ENCODE results near the gene ITCH.

ITCH gene

GRCh38 chr20:34468951-34469350, 105.9 kb downstream of the ITCH start (continued):
- TF ChIP-seq KLF8 (tag by site-specific recombination; IDR thresholded peaks at IDR 0.05) (0 out of 2 replicates have a peak, but pooled peaks have one; percentile 21), ZSCAN4 (tag by site-specific recombination; IDR thresholded peaks at IDR 0.05) (0 out of 2 replicates have a peak, but pooled peaks have one; percentile 22)

- no peak overlapping the region for H3K4me3 ChIP-seq (ENCODE audit: low read depth, low read length)
- POLR2A ChIA-PET, result no interaction called here
- no peak overlapping the region; the same call in 1 of the 2 replicates for H3K27ac ChIP-seq (ENCODE audit: extremely low read depth, low read depth, low read length)
- H3K4me1 ChIP-seq (ENCODE audit: control insufficient read depth, insufficient read depth, low read length), result peaks cover 9% of the 10 kb centered on the region
- no peaks in the 10 kb centered on the region for H3K9me3 ChIP-seq (ENCODE audit: control insufficient read depth, insufficient read depth, low read depth, low read length)
- H3K36me3 ChIP-seq (ENCODE audit: control insufficient read depth in 2 of 2, insufficient read depth in 1 of 2, low read length in 2 of 2), result peaks cover 8 to 36% of the 10 kb centered on the region in 2 experiments
- CTCF ChIA-PET, result interaction anchor here (0.7 to 3.3 kb wide), 9 partner anchors 10 to 282 kb away, joined by 3 to 36 read pairs (median 4); no protein-coding TSS in a partner anchor
- TF ChIP-seq ZBTB7A (tag by site-specific recombination; IDR thresholded peaks at IDR 0.05; ENCODE audit: low read depth) (no peak), KLF1 (tag by site-specific recombination; IDR thresholded peaks at IDR 0.05) (peak; percentile 72), CTCF (tag by site-specific recombination; IDR thresholded peaks at IDR 0.05) (no peak), IKZF3 (tag by site-specific recombination; IDR thresholded peaks at IDR 0.05) (peak; percentile 73), ZNF501 (tag by site-specific recombination; IDR thresholded peaks at IDR 0.05) (no peak), TSHZ1 (tag by site-specific recombination; IDR thresholded peaks at IDR 0.05; ENCODE audit: borderline replicate concordance) (no peak), KLF17 (tag by site-specific recombination; IDR thresholded peaks at IDR 0.05) (peak; percentile 77; the same call in 1 of the 2 replicates), ZBTB20 (tag by site-specific recombination; IDR thresholded peaks at IDR 0.05) (no peak), ZNF792 (tag by site-specific recombination; IDR thresholded peaks at IDR 0.05) (no peak), GLI2 (tag by site-specific recombination; IDR thresholded peaks at IDR 0.05; ENCODE audit: borderline replicate concordance, low read depth) (no peak), ZNF837 (tag by site-specific recombination; IDR thresholded peaks at IDR 0.05) (no peak), KLF10 (tag by site-specific recombination; IDR thresholded peaks at IDR 0.05) (no peak), SP3 (tag by site-specific recombination; IDR thresholded peaks at IDR 0.05) (0 out of 2 replicates have a peak, but pooled peaks have one; percentile 14), ZFP69B (tag by site-specific recombination; IDR thresholded peaks at IDR 0.05) (0 out of 2 replicates have a peak, but pooled peaks have one; percentile 31), ZNF366 (tag by site-specific recombination; conservative IDR thresholded peaks at IDR 0.05) (peak; percentile 45), ZNF394 (tag by site-specific recombination; IDR thresholded peaks at IDR 0.05; ENCODE audit: borderline replicate concordance) (0 out of 2 replicates have a peak, but pooled peaks have one; percentile 19), ZNF341 (tag by site-specific recombination; IDR thresholded peaks at IDR 0.05; ENCODE audit: low read depth) (no peak), ZNF391 (tag by site-specific recombination; IDR thresholded peaks at IDR 0.05; ENCODE audit: borderline replicate concordance, low read depth) (no peak), ZNF777 (tag by site-specific recombination; IDR thresholded peaks at IDR 0.05; ENCODE audit: borderline replicate concordance) (no peak), ELK4 (IDR thresholded peaks at IDR 0.05; ENCODE audit: borderline replicate concordance, low read depth, low read length) (no peak), ZNF138 (tag by site-specific recombination; IDR thresholded peaks at IDR 0.05; ENCODE audit: borderline replicate concordance) (no peak), ZNF404 (tag by site-specific recombination; IDR thresholded peaks at IDR 0.05) (no peak), ZNF10 (tag by site-specific recombination; IDR thresholded peaks at IDR 0.05) (no peak), ZNF558 (tag by site-specific recombination; IDR thresholded peaks at IDR 0.05) (peak; percentile 43; the same call in 1 of the 2 replicates), ZNF623 (tag by site-specific recombination; IDR thresholded peaks at IDR 0.05) (no peak), ZNF624 (tag by site-specific recombination; IDR thresholded peaks at IDR 0.05) (no peak)
Observed at GRCh38 chr20:34472246-34472925, 109.3 kb downstream of the ITCH start.
